H1 (cell line): ENCODE data around the gene KLRC3. TPM values are rescaled to one million over a fixed set of nuclear protein-coding genes. Genes with fewer than 3 reads are reported as not detected.
A peak's percentile ranks its signal among the peaks of the same experiment; 100 is the strongest.

Source experiments
- CHD7 ChIP-seq: fragments of 300-600 bp; sonication (generic); IDR thresholded peaks from 2 replicates; pipeline ENCODE4 v1.7.1; 2012; ENCODE audit warnings: low read length, moderate library complexity, mild to moderate bottlenecking, inconsistent platforms; ENCODE audit not compliant: insufficient replicate concordance
- CTBP2 ChIP-seq: IDR thresholded peaks from 2 replicates; pipeline ENCODE4 v1.7.0; 2011; ENCODE audit warnings: borderline replicate concordance, mild to moderate bottlenecking, moderate library complexity, mixed read lengths, low read length; ENCODE audit not compliant: insufficient read depth, insufficient read length
- POLR2A ChIP-seq, 2 experiments: IDR thresholded peaks; 1 replicate in 1 of 2; 2 replicates in 1 of 2; pipeline ENCODE4 v1.6.1; 2011; ENCODE audit warnings: low read depth in 2 of 2, low read length in 2 of 2, mild to moderate bottlenecking in 2 of 2; ENCODE audit errors: control extremely low read depth in 1 of 2
- TAF1 ChIP-seq: IDR thresholded peaks from 2 replicates; pipeline ENCODE4 v1.6.1; 2011; ENCODE audit warnings: mild to moderate bottlenecking, low read depth, low read length
- YY1 ChIP-seq: IDR thresholded peaks from 2 replicates; pipeline ENCODE4 v1.6.1; 2011; ENCODE audit warnings: low read depth, mild to moderate bottlenecking, low read length
- polyA plus RNA-seq, 7 experiments: library from polyadenylated mRNA; depleted of rRNA in 3 of 7; stranded (reverse) in 5 of 7; unstranded in 2 of 7; fragments of >200 nt in 5 of 7; fragments of 200-250 nt in 2 of 7; gene quantifications; 1 replicate in 5 of 7; 2 replicates in 1 of 7; 4 replicates in 1 of 7; pipeline versions ENCODE4 v1.2.1 to v1.2.3, GENCODE V29; 2011 to 2013; ENCODE audit warnings: missing spikeins in 2 of 7, mixed read lengths in 2 of 7
- total RNA-seq: library from RNA; stranded (reverse); fragmentation: NEBNext Ultra II Directional; extraction: Animal tissue kit (Norgen Biotek cat#: 25700); gene quantifications from 2 replicates; pipeline ENCODE4 v1.2.1, GENCODE V29; 2021
- TF ChIP-seq, protein P1 (sequence below): IDR thresholded peaks from 2 replicates; pipeline ENCODE4 v1.6.1; 2012; ENCODE audit warnings: inconsistent platforms

KLRC3 gene
- total and polyA plus RNA-seq, 2 of the 8 experiments (the other 6 are each of a cell fraction or from before 2014, with no cell fraction given) = not detected

DNA sequence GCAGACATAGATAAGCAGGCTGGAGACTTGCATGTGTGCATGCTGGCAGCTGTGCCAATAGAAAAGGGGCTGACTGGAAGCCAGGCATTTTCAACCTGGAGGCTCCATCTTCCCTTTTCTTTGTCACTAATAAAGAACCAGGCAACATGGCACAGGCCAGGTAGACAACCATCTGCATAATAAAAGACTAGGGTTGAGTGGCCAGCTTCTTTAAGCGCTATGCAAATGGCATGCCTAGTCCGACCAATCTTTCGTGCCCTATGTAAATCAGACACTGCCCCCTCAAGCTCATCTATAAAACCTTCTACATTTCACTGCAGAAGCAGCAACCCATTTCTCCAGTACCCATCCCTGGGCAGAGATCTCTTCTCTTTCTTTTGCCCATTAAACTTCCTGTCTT is 37.4 kb upstream of the KLRC3 start (continued):
- no peak for TF ChIP-seq CHD7
- 0 out of 2 replicates have a peak, but pooled peaks have one; percentile 19 for TF ChIP-seq TAF1
- TF ChIP-seq, protein P1, sequence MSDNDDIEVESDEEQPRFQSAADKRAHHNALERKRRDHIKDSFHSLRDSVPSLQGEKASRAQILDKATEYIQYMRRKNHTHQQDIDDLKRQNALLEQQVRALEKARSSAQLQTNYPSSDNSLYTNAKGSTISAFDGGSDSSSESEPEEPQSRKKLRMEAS = no peak
- peak in 1 of 2 experiments; percentile 35; a peak in 1 of 3 replicates for TF ChIP-seq POLR2A (IDR thresholded peaks at IDR 0.05; ENCODE audit: control extremely low read depth in 1 of 2, low read depth in 2 of 2, low read length in 2 of 2)
- TF ChIP-seq CTBP2 = no peak
- TF ChIP-seq YY1 = 0 out of 2 replicates have a peak, but pooled peaks have one; percentile 48
